ENCODE measurements around the gene NKD1.

Gene NKD1

DNA sequence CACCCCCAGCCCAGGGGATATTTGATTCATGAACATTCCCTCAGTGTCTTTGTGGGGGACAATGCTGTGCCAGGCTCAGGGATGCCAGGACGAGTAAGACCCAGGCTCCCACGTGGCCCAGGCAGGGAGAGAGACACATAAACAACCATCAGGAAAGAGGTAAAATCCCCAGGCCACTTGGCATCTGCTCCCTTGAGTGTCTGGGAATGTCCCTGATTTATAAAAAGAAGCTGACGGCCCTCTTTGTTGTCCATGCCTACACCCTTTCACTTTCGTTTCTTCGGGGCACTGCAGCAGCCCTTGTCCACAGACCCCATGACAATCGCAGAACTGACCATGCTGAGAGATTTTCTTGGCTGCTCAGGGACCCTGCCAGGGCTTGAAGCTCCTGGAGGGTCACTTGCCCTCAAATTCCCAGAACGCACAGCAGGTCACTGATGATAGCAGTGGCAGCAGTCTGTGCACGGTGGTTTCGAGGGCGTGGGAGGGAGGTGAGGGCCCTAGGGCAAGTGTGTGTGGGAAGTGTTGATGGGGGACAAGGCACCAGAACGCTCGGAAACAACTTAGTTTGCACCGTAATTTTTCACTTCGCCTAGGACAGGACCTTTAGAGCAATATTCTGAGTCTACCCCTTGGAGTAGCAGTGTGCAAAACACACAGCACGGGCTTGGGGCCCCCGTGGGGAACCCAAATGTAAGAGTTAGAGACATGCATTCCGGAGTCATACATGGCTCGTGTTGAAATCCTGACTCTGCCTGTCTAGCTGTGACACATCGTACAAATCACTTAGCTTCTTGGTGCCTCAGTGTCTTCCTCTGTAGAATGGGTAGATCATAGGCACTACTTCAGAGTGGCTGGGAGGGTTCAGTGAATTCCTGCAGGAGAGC, 149.9 kb downstream of the NKD1 start:
- in situ Hi-C loops (cut with HindIII; ENCODE audit: low pct_unique_long_range_greater_than_20kb, low sequenced_read_pairs): no loop called here
- TF ChIP-seq JUND (IDR thresholded peaks at IDR 0.05; ENCODE audit: low read depth): no peak
- no peak for DNase-seq (ENCODE audit: low read depth in 1 of 2, low spot score in 1 of 2)

Data from T47D (cell line).